GM19372 (cell line): ENCODE data around the gene RIPPLY1.

Source experiments
- ATAC-seq: cut with Tn5 transposase; IDR thresholded peaks from one replicate; pipeline ENCODE4 v1.9.1; 2021; ENCODE audit warnings: mild to moderate bottlenecking, low read depth, moderate library complexity; ENCODE audit not compliant: unreplicated experiment

RIPPLY1 gene, protein sequence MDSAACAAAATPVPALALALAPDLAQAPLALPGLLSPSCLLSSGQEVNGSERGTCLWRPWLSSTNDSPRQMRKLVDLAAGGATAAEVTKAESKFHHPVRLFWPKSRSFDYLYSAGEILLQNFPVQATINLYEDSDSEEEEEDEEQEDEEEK

DNA sequence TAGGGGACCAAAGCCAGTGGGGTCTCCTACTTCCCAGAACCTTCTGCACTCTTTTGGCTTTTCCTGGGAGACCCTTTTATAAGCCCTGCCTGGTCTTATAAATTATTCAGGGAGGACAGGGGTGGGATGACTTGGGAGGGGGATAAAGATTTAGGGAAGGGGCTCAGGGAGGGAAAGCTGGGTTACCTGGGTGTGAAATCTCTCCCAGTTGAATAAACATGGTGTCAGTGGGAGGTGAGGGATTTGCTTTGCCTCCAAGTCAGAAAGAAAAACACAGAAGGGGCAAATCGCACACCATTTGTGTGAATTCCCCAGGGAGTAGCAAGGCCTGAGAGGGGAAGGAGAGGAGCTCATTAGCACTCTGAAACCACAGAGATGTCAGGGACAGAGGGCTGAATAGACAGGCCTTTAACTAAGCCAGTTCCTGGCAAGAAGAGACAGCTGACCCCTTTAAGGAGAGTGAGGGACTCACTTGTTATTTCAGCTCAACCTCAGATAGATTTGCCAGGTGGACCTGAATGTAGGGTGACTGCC, at the start of gene RIPPLY1:
Gene RIPPLY1 (minus strand): TSS at position 51 of the 534 bp plus-strand sequence. CDS start 54 bp downstream, outside the sequence.
- no peak for ATAC-seq

DNA sequence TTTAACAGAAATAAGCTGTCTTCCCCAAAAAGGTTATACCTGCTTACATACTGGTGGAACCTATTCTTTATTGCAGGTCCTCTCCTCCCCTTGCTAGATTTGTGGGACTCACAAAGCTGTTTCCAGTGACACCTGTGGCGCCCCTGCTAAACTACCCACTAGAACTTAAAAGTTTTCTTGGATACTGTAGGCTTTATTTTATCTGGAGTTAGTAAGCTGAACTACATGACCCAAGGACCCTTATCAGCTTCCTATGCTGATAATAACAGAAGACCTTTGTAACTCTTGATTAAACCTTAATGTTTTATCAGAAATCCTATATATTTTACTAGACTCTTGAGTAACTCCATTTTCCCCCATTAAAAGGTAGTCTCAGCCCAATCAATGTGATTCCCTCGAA, 49.4 kb upstream of the RIPPLY1 start:
- ATAC-seq: no peak

DNA sequence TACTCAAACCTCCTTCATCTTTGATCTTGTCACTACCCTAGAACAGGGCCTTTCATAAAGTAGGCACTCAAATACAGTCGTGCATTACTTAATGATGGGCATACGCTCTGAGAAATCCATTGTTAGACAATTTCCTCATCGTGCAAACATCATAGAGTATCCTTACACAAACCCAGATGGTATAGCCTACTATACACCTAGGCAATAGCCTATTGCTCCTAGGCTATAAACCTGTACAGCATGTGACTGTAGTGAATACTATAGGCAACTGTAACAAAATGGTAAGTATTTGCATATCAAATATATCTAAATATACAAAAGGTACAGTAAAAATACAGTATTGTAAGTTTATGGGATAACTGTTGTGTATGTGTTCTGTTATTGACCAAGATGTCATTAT, 48.9 kb upstream of the RIPPLY1 start:
- ATAC-seq: no peak

DNA sequence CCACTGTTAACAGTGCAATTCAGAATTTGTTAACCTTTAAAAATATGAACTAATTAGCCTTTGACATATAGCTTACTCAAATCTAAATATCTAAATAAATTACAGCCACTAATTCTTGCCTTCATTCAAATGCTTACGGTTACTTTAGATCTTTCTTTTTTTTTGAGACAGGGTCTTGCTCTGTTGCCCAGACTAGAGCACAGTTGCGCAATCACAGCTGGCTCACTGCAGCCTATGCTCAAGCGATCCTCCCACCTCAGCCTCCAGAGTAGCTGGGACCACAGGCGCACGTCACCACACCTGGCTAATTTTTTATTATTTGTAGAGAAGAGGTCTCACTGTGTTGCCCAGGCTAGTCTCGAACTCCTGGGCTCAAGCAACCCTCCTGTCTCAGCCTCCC, 48.1 kb upstream of the RIPPLY1 start:
- no peak for ATAC-seq

DNA sequence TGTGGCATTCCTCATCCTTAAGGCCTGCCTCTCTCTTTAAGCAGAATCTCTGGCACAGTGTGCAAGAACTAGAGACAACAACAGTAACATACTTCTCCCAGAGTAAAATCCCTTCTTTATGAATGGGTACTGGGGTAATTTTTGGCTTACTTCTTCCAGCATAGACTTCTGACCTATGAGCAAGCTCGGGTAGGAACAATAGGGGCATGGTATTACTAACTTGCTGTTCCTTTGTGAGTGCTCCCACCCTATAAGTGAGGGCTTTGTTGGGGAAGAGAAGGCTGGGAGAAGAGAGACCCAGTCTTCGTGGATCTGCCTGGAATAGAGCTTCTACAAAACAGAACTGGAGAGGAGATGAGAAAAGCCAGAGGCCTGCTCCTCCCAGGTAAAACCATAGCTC, 47.2 kb upstream of the RIPPLY1 start:
- no peak for ATAC-seq

DNA sequence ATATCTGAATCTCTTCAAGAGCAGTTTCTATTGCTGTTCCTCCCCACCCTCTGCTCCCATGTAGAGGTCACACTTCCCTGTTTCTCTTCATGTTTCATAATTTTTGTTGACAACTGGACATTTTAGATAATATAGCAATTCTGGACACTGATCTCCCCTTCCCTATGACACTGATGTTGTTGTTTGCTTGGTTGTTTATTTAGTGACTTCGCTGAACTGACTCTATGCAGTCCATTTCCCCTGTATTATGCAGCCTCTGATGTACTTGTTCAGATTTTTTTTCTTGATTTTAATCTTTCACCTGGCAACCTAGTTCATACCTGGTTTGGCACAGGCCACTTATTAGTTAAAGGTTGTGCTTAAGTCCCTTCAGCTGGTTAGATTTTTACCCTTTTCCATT, 46.2 kb upstream of the RIPPLY1 start:
- ATAC-seq: no peak

DNA sequence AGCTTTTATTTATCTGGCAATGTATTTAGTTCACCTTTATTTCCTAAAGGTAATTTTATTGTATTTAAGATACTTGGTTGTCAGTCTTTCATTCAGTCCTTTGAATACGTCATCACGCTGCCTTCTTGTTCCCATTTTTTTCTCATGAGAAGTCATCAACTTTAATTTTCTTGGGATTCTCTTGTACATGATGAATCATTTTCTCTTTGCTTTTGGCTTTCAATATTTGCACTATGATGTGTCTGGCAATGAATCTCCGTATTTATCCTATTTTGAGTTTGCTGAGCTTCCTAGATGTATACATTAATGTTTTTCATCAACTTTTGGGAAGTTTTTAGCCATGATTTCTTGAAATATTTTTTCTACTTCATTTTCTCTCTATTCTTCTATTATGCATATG, 45.5 kb upstream of the RIPPLY1 start:
- no peak for ATAC-seq

DNA sequence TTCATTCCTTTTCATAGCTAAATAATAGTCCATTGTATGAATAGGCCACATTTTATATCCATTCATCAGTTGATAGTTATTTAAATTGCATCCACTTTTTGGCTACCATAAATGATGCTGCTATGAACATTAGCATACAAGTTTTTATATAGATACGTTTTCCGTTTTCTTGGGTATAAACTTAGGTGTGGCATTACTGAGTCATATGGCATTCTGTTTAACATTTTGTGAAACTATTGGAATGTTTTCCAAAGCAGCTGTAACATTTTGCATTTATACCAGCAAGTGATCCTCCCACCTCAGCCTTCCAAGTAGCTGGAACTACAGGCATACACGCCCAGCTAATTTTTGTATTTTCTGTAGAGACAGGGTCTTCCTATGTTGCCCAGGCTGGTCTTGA, 43.3 kb upstream of the RIPPLY1 start:
- ATAC-seq: no peak

DNA sequence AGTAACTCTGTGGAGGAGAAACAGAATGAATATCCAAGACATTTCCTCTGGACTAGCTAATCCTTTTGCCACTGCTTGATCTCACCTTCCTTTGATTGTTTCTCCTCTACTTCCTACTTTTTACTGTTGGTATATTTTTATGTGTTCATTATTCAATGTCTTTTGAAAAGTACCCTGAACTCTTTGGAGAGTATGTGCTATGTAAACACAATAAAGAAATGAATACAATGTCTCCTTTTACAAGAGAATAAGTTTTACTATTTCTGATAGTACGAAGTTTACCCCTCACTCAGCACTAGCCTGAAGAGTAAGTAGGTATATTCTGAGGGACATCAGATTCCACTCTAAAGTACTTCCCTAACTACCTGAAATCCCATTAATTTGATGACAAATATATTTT, 36.9 kb upstream of the RIPPLY1 start:
- ATAC-seq: no peak

DNA sequence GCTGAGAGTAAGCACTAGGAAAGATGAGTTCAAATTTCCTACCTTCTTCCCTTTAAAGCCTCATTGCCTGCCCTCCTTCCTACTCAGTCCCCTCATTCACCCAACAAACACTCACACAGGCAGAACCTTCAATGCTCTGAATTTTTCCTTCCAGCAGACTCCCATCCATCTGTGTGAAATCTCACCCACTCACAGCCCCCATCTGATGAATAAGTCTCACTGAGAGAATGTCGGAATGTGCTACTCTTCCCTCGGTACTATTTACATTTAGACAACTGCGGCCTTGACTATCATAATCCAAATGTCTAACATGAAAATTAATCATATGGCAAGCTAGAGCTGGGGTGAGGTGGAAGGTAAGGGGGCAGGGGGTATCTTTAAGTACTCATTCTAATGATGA, 36.4 kb upstream of the RIPPLY1 start:
- no peak for ATAC-seq

DNA sequence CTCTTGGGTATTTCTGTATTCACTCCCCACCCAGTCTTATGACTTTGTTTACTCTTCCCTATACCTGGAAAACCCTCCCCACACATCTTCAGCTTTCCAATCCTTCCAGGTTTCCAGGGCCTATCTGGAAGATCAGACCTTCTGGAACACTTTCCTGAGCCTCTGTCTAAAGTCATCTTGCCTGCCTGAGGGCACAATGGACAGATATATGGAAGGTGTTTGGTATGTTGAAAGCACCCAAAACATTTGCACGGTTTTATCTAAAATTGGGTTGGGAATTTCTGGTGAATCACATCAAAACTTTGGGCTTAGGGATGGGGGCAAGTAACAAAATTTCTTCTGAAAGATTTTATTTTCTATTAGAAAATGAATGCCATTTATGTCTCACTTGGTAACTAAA, 33.1 kb upstream of the RIPPLY1 start:
- ATAC-seq: no peak

DNA sequence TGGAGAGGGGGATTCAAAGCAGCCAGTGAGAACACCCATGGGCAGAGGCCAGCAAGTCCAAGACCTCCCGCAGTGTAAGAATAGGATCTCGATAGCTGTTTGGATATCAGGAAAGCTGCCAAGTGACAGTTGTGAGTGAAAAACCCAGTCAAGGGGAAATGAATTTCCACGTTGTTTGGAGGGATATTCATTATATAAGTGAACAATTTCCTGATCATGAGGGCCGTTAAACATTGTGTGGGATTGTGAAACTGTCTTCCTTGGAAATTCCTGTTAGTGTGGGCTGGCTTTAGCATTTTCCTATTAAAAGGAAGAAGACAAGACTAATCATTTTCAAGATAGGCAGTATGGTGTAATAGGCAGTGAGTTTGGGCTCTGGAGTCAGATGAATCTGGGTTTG, 32.0 kb upstream of the RIPPLY1 start:
- no peak for ATAC-seq

DNA sequence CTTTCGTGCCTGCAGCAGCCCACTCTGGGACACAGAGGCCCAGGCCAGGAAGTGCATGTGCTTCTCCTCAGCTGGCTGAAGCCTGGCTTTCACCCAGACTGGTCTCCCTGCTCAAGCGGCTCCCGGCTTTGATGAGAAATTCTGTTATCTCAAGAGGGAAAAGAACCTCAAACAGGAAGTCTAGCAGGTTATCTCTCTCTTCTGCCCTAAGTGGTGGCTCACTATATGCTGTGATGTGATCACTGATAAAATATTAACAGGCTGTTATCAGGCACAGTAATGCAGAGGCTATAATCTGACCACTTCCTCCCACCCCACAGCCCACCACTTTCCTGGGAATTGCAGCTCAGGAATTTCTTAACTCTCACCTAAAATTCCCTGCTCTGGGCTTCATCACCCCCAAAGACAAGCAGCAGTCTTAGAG, 30.4 kb upstream of the RIPPLY1 start:
- ATAC-seq: no peak

DNA sequence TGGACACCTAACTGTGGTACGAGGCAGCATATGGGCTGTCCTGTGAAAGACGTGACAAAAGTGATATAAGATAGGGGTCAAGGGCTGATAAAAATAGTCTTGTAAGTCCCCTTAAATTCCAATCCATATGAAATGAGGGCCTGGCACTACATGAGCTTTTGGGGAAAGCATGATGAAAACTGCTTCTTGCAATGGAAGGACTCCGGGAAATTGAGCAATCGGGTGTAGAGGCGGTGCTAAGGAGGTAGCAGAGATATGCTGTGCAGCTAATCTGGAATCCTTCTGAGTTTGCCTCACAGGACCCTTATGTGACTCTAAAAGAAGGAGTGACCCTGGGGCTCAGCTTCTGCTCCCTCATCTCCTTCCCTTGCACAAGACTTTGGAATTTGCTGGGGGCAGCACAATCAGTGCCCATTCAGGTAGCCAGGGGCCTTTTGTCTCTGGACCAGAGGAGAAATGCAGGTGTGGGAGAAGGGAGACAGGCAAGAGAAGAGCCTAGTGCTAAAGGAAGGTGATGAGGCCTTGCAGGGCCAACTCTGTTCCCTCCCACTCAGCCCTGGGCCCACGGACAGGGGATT, 29.9 kb upstream of the RIPPLY1 start:
- ATAC-seq: no peak

DNA sequence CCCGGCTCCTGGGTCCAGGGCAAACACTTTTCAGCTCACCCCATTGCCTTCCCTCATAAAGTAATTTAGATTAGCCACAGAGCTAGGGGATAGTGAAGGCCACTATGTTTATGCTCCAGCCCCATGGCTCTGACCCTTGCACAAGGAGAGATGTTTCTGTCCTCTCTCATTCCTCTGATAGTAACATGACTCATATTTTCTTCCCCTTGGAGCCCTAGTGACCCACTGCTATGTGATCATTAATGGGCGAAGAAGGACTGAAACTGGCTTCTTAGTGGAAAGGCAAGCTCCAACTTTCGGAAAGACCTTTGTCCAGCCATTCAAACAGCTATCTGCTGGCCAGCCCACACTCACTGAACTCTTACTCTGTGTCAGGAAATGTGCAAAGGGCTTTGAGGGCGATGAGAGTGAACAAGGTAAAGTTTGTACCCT, 29.4 kb upstream of the RIPPLY1 start:
- no peak for ATAC-seq

DNA sequence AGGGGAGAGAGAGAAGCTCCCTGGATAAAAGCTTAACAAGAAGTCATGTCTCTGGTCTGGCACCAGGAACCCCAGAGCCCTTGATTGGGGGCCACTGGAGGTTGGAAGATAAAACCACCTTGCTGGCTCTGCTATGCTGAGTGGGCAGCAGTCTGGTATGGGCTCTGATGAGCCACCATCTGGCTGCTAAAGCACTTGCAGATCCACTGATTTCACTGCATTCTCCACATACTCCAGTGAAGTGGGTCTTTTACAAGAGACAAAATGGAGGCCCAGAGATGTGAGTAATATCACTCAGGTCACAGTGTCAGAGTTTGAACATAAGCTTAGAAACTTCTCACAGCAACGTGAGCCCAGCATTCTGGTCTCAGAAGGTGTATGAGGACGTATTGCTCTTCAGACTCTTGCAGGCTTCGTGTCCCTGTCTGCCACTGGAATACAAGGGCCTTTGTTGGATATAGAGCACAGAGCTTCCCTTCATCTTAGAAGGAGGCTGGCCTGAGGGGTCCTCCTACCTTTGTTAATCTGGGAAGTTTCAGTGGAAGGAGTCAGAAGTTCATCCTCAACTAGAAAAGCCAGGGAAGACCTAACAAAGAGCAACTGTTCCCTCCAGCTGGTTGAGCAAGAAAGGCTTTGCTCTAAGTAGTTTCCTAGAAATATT, 28.8 kb upstream of the RIPPLY1 start:
- no peak for ATAC-seq

DNA sequence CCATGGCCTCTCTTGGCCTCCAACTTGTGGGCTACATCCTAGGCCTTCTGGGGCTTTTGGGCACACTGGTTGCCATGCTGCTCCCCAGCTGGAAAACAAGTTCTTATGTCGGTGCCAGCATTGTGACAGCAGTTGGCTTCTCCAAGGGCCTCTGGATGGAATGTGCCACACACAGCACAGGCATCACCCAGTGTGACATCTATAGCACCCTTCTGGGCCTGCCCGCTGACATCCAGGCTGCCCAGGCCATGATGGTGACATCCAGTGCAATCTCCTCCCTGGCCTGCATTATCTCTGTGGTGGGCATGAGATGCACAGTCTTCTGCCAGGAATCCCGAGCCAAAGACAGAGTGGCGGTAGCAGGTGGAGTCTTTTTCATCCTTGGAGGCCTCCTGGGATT, 25.1 kb upstream of the RIPPLY1 start:
- no peak for ATAC-seq

DNA sequence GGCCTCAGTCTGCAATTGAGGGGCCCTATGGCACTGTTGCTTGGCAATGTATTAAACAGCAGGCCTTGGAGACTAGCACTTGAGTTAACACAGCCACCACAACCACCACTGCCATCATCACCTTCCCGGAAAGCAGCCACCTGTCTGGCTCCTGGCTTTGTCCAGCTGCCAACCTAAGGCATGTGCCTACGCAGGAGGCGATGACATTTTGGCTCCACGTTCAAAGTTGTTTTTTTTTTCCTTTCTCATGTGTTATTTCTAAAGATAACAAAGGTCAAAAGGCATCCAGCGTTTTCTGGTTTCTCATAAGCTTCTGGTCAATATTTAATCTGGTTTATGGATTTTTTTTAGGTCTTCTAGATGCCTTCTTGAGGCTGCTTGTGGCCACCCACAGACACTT, 24.6 kb upstream of the RIPPLY1 start:
- ATAC-seq: no peak

DNA sequence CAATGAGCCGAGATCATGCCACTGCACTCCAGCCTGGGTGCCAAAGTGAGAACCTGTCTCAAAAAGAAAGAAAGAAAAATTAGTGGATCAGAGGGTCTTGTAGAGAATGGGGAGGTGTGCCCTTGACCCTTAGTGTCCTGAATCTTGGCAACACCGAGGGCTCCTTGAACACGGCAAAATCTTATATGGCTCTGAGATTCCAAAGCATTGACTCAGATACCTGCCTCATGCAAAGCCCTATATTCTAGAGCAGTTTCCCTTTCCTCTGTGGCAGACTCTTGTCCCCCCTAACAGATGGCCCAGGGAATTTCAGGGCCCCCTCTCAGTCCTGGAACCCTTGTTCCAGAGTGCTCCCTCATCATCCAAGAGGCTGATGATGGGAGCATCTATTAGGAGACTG, 23.9 kb upstream of the RIPPLY1 start:
- no peak for ATAC-seq

DNA sequence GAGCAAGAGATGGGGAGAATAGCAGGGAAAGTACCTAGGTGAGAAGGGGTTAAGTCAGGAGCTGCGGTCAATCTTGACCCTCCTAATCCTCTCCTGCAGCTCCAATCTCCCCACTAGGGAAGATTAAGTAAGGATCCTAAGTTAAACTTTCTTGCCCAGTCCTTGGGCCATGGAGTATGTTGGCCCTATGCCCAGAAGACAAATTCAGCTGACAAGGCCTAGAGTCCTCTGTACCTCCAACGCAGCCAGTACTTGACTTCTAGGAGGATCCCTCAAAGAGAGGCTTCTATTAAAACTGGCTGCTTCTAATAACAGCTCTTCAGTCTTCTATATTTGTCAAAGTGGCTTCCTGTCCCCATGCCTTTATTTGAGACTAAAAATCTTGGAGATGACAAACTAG, 18.5 kb upstream of the RIPPLY1 start:
- no peak for ATAC-seq

DNA sequence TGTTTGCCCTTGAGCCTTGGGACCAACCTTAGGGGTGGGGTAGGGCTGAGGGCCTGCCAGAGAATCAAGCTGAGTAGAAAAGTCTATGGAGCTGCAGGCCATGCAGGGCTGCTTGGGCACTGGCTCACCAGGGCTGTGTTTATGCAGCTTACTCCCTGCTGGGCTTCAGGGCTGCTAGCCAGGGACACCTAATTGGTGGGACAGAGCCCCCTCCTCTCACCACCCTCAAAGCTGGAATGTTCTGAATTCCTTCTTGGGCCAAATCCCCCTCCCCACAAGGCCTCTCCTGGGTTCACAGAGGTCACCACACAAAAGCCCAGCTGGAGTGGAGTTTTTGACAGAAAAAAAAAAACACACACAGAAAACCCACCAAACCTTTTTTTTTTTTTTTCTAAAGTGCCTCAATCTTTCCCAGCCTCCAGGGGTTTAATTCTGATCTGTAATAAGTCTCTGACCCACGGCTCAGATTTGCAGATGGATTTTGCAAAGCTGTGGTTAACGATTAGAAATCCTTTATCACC, 16.9 kb upstream of the RIPPLY1 start, which contains the start of gene CLDN2:
Gene CLDN2 (plus strand): TSS at position 471 of the 521 bp plus-strand sequence. CDS start 7,827 bp downstream, outside the sequence.
- no peak for ATAC-seq
